A673 (cell line): Measurements from ENCODE around the gene GMDS.

ENCODE experiments used
- EZH2 ChIP-seq: fragments of 200-600 bp; sonication (generic); IDR thresholded peaks from 2 replicates; pipeline ENCODE4 v1.6.1; 2017; ENCODE audit warnings: borderline replicate concordance, low read depth, mild to moderate bottlenecking, mixed read lengths, antibody characterized with exemption, low read length; ENCODE audit not compliant: poor library complexity, severe bottlenecking
- TF ChIP-seq, protein P1 (sequence below): fragments of 300-800, 200-600 bp; sonication (generic); conservative IDR thresholded peaks from 2 replicates; pipeline ENCODE4 v1.5.1; 2017; ENCODE audit warnings: low read depth, mild to moderate bottlenecking, antibody characterized with exemption, low read length, moderate library complexity, mixed read lengths

DNA sequence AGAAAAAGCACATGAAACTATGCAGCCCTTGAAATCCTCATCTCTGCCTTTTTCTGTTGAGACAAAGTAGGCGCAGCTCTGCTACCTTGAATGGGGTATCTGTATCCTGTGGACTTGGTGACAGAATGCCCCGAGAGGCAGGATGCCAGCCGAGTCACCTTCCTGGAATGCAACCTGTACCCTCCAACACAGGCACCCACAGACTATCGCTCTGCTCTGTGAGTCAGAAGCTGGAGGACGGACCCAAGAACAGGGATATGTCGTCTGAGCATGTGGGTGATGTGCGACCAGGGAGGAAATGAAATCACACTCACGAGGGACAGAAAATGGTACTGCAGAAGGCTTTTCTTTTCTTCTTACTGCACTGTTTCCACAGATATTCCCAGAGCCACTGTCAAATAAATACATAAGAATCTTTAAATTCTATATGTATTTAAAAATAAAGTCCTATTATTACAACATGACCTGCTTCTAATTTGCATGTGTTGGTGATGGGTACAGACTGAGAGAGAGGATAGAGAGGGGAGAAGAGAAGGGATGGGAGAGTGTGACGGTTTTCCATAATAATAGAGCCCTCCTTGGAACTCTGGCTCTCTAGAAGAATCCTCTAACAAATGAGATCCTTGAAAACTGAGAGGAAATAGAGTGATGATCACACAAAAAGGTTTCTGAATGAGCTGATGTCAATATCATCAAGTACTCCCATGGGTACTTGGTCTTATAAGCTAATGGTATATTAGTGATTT, 327.6 kb downstream of the GMDS start:
- TF ChIP-seq, protein P1, sequence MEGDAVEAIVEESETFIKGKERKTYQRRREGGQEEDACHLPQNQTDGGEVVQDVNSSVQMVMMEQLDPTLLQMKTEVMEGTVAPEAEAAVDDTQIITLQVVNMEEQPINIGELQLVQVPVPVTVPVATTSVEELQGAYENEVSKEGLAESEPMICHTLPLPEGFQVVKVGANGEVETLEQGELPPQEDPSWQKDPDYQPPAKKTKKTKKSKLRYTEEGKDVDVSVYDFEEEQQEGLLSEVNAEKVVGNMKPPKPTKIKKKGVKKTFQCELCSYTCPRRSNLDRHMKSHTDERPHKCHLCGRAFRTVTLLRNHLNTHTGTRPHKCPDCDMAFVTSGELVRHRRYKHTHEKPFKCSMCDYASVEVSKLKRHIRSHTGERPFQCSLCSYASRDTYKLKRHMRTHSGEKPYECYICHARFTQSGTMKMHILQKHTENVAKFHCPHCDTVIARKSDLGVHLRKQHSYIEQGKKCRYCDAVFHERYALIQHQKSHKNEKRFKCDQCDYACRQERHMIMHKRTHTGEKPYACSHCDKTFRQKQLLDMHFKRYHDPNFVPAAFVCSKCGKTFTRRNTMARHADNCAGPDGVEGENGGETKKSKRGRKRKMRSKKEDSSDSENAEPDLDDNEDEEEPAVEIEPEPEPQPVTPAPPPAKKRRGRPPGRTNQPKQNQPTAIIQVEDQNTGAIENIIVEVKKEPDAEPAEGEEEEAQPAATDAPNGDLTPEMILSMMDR = no peak
- TF ChIP-seq EZH2 = no peak
